MM.1S (cell line): Measurements from ENCODE around the gene L3MBTL3.

Source experiments
- DNase-seq: peaks from one replicate; pipeline ENCODE4 v3.0.0-alpha.2; 2015
- H2AFZ ChIP-seq: fragments of 300-600 bp; sonication (generic); 2 replicates; pipeline ENCODE4 v1.6.0; 2016; ENCODE audit warnings: antibody characterized with exemption, low read length
- H3F3A ChIP-seq: fragments of 300-600 bp; sonication (generic); 2 replicates; pipeline ENCODE4 v1.6.1; 2016; ENCODE audit warnings: mild to moderate bottlenecking, antibody characterized with exemption, low read length, moderate library complexity, mixed read lengths; ENCODE audit not compliant: insufficient read depth
- H3K27ac ChIP-seq: fragments of 300-600 bp; sonication (generic); 2 replicates; pipeline ENCODE4 v1.5.1; 2016; ENCODE audit warnings: mild to moderate bottlenecking, low read length
- H3K27me3 ChIP-seq: fragments of 300-600 bp; sonication (generic); replicated peaks from 2 replicates; pipeline ENCODE4 v1.6.0; 2016; ENCODE audit warnings: low read length; ENCODE audit not compliant: insufficient read depth
- H3K36me3 ChIP-seq: fragments of 300-600 bp; sonication (generic); replicated peaks from 2 replicates; pipeline ENCODE4 v1.6.1; 2016; ENCODE audit warnings: mild to moderate bottlenecking, low read length, mixed read lengths; ENCODE audit not compliant: insufficient read depth
- H3K4me1 ChIP-seq: fragments of 300-600 bp; sonication (generic); 2 replicates; pipeline ENCODE4 v1.6.1; 2016; ENCODE audit warnings: low read length, mixed read lengths
- H3K4me2 ChIP-seq: fragments of 300-600 bp; sonication (generic); 2 replicates; pipeline ENCODE4 v1.6.0; 2016; ENCODE audit warnings: low read depth, low read length
- H3K4me3 ChIP-seq: fragments of 300-600 bp; sonication (generic); 2 replicates; pipeline ENCODE4 v1.5.1; 2016; ENCODE audit warnings: low read length, mixed read lengths
- H3K79me2 ChIP-seq: fragments of 300-600 bp; sonication (generic); 2 replicates; pipeline ENCODE4 v1.6.1; 2016; ENCODE audit warnings: mixed run types, low read length, mixed read lengths
- H3K9ac ChIP-seq: fragments of 300-600 bp; sonication (generic); 2 replicates; pipeline ENCODE4 v1.6.1; 2016; ENCODE audit warnings: low read length, mixed read lengths
- H3K9me2 ChIP-seq: fragments of 300-600 bp; sonication (generic); replicated peaks from 2 replicates; pipeline ENCODE4 v1.6.1; 2016; ENCODE audit warnings: mild to moderate bottlenecking, low read length, mixed read lengths; ENCODE audit not compliant: insufficient read depth
- H3K9me3 ChIP-seq: fragments of 300-600 bp; sonication (generic); replicated peaks from 2 replicates; pipeline ENCODE4 v1.6.1; 2016; ENCODE audit warnings: mild to moderate bottlenecking, low read length, mixed read lengths; ENCODE audit not compliant: insufficient read depth
- H4K20me1 ChIP-seq: fragments of 300-600 bp; sonication (generic); 2 replicates; pipeline ENCODE4 v1.6.1; 2016; ENCODE audit warnings: mild to moderate bottlenecking, low read length, moderate library complexity, mixed read lengths; ENCODE audit not compliant: insufficient read depth
- EZH2 ChIP-seq: fragments of 300-600 bp; sonication (generic); optimal IDR thresholded peaks from 2 replicates; pipeline ENCODE3; 2017; ENCODE audit warnings: low read depth, mild to moderate bottlenecking, antibody characterized with exemption, low read length, mixed read lengths
- EZH2phosphoT487 ChIP-seq: fragments of 300-600 bp; sonication (generic); IDR thresholded peaks from 2 replicates; pipeline ENCODE4 v1.6.1; 2018; ENCODE audit warnings: antibody characterized with exemption, low read length
- TF ChIP-seq, protein P1 (sequence below): fragments of 300-600 bp; sonication (generic); IDR thresholded peaks from 2 replicates; pipeline ENCODE4 v1.5.1; 2016; ENCODE audit warnings: antibody characterized with exemption, low read length, mixed read lengths

L3MBTL3 gene

DNA sequence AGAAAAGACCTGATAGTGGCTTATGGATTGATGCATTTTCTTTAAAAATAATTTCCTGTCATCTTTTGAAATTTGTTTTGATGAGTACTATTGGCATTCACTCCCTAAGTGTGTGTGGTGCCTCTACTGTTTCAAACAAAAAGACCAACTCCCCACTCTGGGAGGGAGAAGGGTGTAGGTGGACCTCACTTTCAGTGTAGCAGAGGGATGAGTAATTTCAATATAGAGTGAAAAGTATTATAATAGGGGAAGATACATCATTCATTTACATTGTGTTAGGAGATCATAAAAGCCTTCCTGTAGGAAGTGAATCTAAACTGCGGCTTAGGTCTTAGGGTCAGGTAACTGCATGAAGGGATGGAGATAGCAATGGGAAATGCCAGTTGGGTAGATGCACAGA, 158.0 kb downstream of the L3MBTL3 start:
- Histone ChIP-seq H4K20me1 (no peaks in the 10 kb centered on the region), H3K9me2 (no peaks in the 10 kb centered on the region), H3K36me3 (no peaks in the 10 kb centered on the region), H3K4me1 (no peaks in the 10 kb centered on the region), H3K27me3 (no peaks in the 10 kb centered on the region), H2AFZ (no peak overlapping the region), H3K9ac (no peak overlapping the region), H3K27ac (no peak overlapping the region), H3F3A (no peaks in the 10 kb centered on the region), H3K4me3 (no peak overlapping the region), H3K4me2 (no peak overlapping the region), H3K9me3 (no peaks in the 10 kb centered on the region), H3K79me2 (no peaks in the 10 kb centered on the region)
- TF ChIP-seq, protein P1, sequence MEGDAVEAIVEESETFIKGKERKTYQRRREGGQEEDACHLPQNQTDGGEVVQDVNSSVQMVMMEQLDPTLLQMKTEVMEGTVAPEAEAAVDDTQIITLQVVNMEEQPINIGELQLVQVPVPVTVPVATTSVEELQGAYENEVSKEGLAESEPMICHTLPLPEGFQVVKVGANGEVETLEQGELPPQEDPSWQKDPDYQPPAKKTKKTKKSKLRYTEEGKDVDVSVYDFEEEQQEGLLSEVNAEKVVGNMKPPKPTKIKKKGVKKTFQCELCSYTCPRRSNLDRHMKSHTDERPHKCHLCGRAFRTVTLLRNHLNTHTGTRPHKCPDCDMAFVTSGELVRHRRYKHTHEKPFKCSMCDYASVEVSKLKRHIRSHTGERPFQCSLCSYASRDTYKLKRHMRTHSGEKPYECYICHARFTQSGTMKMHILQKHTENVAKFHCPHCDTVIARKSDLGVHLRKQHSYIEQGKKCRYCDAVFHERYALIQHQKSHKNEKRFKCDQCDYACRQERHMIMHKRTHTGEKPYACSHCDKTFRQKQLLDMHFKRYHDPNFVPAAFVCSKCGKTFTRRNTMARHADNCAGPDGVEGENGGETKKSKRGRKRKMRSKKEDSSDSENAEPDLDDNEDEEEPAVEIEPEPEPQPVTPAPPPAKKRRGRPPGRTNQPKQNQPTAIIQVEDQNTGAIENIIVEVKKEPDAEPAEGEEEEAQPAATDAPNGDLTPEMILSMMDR, result no peak
- TF ChIP-seq EZH2, result no peak
- TF ChIP-seq EZH2phosphoT487, result no peak
- no peak for DNase-seq

- DNase-seq, result no peak
- H2AFZ ChIP-seq, result no peak overlapping the region
- no peak for TF ChIP-seq EZH2phosphoT487
- H3K36me3 ChIP-seq, result no peaks in the 10 kb centered on the region
- no peaks in the 10 kb centered on the region for H3K9me3 ChIP-seq
- no peaks in the 10 kb centered on the region for H3K9me2 ChIP-seq
- H3F3A ChIP-seq, result no peaks in the 10 kb centered on the region
- no peak overlapping the region for H3K9ac ChIP-seq
- no peaks in the 10 kb centered on the region for H3K4me1 ChIP-seq
- H4K20me1 ChIP-seq, result no peaks in the 10 kb centered on the region
- no peaks in the 10 kb centered on the region for H3K79me2 ChIP-seq
- H3K4me3 ChIP-seq, result no peak overlapping the region
- H3K27me3 ChIP-seq, result no peaks in the 10 kb centered on the region
- no peak overlapping the region for H3K4me2 ChIP-seq
- no peak overlapping the region for H3K27ac ChIP-seq
These were observed 160.3 kb downstream of the L3MBTL3 start for GRCh38 chr6:130178692-130179091.

- Histone ChIP-seq H3K36me3 (no peaks in the 10 kb centered on the region), H3K4me1 (no peaks in the 10 kb centered on the region), H3F3A (no peaks in the 10 kb centered on the region), H3K27ac (no peak overlapping the region), H3K4me3 (no peak overlapping the region), H3K9ac (no peak overlapping the region), H3K79me2 (no peaks in the 10 kb centered on the region), H3K4me2 (no peak overlapping the region), H4K20me1 (no peaks in the 10 kb centered on the region), H3K9me3 (no peaks in the 10 kb centered on the region), H3K9me2 (no peaks in the 10 kb centered on the region), H3K27me3 (no peaks in the 10 kb centered on the region), H2AFZ (no peak overlapping the region)
- no peak for TF ChIP-seq EZH2
- no peak for DNase-seq
These were observed 164.1 kb downstream of the L3MBTL3 start for GRCh38 chr6:130182466-130182865.

GRCh38 chr6:130183271-130184222, 165.2 kb downstream of the L3MBTL3 start:
- Histone ChIP-seq H2AFZ (peak overlapping the region; percentile 39), H3K9ac (peak overlapping the region; percentile 10; the same call in 1 of the 2 replicates), H3K4me1 (no peaks in the 10 kb centered on the region), H3K36me3 (no peaks in the 10 kb centered on the region), H3K27me3 (no peaks in the 10 kb centered on the region), H3K4me3 (peak overlapping the region; percentile 9; the same call in 1 of the 2 replicates), H3K27ac (peak overlapping the region; percentile 5; the same call in 1 of the 2 replicates), H4K20me1 (no peaks in the 10 kb centered on the region), H3F3A (no peaks in the 10 kb centered on the region), H3K79me2 (no peaks in the 10 kb centered on the region), H3K9me3 (no peaks in the 10 kb centered on the region), H3K4me2 (peak overlapping the region; percentile 48; the same call in 1 of the 2 replicates), H3K9me2 (no peaks in the 10 kb centered on the region)
- no peak for DNase-seq
- TF ChIP-seq EZH2phosphoT487 (no peak), EZH2 (no peak)
- TF ChIP-seq, protein P1, result no peak
